GM23248 (cell line): Measurements from ENCODE around the gene GATAD2B.

Experiments used
- EZH2 ChIP-seq: fragments of 200-600 bp; sonication (generic); IDR thresholded peaks from 2 replicates; pipeline ENCODE4 v1.6.1; 2018; ENCODE audit warnings: antibody characterized with exemption, mild to moderate bottlenecking; ENCODE audit not compliant: insufficient read depth, poor library complexity, severe bottlenecking
- EZH2phosphoT487 ChIP-seq: fragments of 200-600 bp; sonication (generic); IDR thresholded peaks from 2 replicates; pipeline ENCODE4 v1.6.1; 2018; ENCODE audit warnings: antibody characterized with exemption, moderate library complexity, mild to moderate bottlenecking, low read depth; ENCODE audit not compliant: insufficient read depth

DNA sequence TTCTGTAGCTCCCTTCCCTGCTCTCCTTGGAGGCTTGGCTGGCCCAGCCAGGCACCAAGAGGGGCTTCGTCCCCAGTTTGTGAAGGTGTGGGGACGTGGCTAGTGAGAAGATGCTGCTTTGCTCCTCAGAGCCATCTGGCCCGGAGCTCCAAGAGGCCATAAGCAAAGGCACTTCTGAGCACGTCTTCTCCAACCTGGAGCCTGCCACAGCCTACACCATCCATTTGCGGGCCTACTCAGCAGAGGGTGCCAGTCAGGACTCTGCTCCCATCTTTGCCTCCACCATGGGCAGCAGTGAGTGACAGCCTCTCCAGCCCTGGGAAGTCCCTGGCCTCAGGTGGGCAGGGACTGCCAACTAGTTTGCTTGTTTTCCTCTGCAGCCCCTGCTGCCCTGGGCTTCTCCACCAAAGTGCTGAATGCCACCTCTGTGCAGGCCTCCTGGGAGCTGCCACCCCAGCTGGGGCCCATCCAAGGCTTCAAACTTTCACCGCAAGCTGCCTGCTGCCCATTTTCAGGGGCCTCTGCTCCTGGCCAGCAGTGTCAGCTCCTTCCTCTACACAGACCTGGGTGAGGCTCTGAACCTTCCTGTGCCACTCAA lies 121.6 kb downstream of the GATAD2B start:
- no peak for TF ChIP-seq EZH2
- no peak for TF ChIP-seq EZH2phosphoT487
